ENCODE measurements around the gene DGKZ. TPM values are rescaled to one million over a fixed set of nuclear protein-coding genes. Genes with fewer than 3 reads are reported as not detected.

DGKZ gene
- total and polyA plus RNA-seq, 10 donors = 44.2 to 136 (median 97.9) TPM

- no peak for DNase-seq
- no peak overlapping the region for H3K4me3 ChIP-seq
- no peaks in the 10 kb centered on the region for H3K9me3 ChIP-seq
- 89 to 100% (median 95%) methylated on average over 5 to 38 of the region's 38 CpGs for WGBS, 5 donors
- H3K27me3 ChIP-seq (replicated peaks in 1 of 7) = no peaks in the 10 kb centered on the region
- H3K36me3 ChIP-seq = peaks cover 4 to 85% (median 73%) of the 10 kb centered on the region in 6 donors
- TF ChIP-seq POLR2A (IDR thresholded peaks at IDR 0.05) = no peak
- peak in 1 of 3 donors; percentile 23 for TF ChIP-seq POLR2AphosphoS5 (IDR thresholded peaks at IDR 0.05)
- H3K27ac ChIP-seq = no peak overlapping the region
- H3K4me1 ChIP-seq = peaks cover 0 to 23% (median 17%) of the 10 kb centered on the region in 6 donors
- intact Hi-C loops (cut with DNase I; ENCODE audit: low total_unique reads) = no loop called here
Observed at GRCh38 chr11:46375392-46376101, 28.3 kb downstream of the DGKZ start.

- TF ChIP-seq POLR2A (IDR thresholded peaks at IDR 0.05) (no peak), CTCF (IDR thresholded peaks at IDR 0.05 in 8 of 11, conservative IDR thresholded peaks at IDR 0.05 in 3 of 11) (no peak), POLR2AphosphoS5 (IDR thresholded peaks at IDR 0.05) (no peak)
- Histone ChIP-seq H3K4me1 (peaks cover 0 to 32% (median 21%) of the 10 kb centered on the region in 6 donors), H3K27ac (no peak overlapping the region), H3K9me3 (no peaks in the 10 kb centered on the region), H3K36me3 (peaks cover 4 to 76% (median 64%) of the 10 kb centered on the region in 6 donors), H3K27me3 (replicated peaks in 1 of 7) (peaks cover 0 to 8% (median 0%) of the 10 kb centered on the region in 7 donors), H3K4me3 (no peak overlapping the region)
- 91 to 96% (median 94%) methylated on average over 18 to 19 of the region's 19 CpGs for WGBS, 5 donors
- intact Hi-C loops (cut with DNase I; ENCODE audit: low total_unique reads) = no loop called here
- DNase-seq = peak; percentile 70
Observed at GRCh38 chr11:46376258-46377050, 29.2 kb downstream of the DGKZ start.

- peaks cover 0 to 16% (median 6%) of the 10 kb centered on the region in 7 donors for H3K27me3 ChIP-seq (replicated peaks in 1 of 7)
- DNase-seq = no peak
- no peak overlapping the region for H3K4me3 ChIP-seq
- WGBS, 5 donors = 91 to 99% (median 94%) methylated on average over 11 of the region's 11 CpGs
- TF ChIP-seq POLR2A (IDR thresholded peaks at IDR 0.05) = no peak
- no peak for TF ChIP-seq CTCF (IDR thresholded peaks at IDR 0.05 in 8 of 11, conservative IDR thresholded peaks at IDR 0.05 in 3 of 11)
- TF ChIP-seq POLR2AphosphoS5 (IDR thresholded peaks at IDR 0.05) = no peak
- peaks cover 5 to 40% (median 28%) of the 10 kb centered on the region in 6 donors for H3K4me1 ChIP-seq
- H3K9me3 ChIP-seq = no peaks in the 10 kb centered on the region
- H3K36me3 ChIP-seq = peaks cover 4 to 68% (median 55%) of the 10 kb centered on the region in 6 donors
- no peak overlapping the region for H3K27ac ChIP-seq
- intact Hi-C loops (cut with DNase I; ENCODE audit: low total_unique reads) = no loop called here
Observed at GRCh38 chr11:46377290-46377689, 30.0 kb downstream of the DGKZ start.

GRCh38 chr11:46377831-46378230 is 30.6 kb downstream of the DGKZ start:
- Histone ChIP-seq H3K36me3 (peaks cover 4 to 63% (median 50%) of the 10 kb centered on the region in 6 donors), H3K27me3 (replicated peaks in 1 of 7) (peaks cover 0 to 22% (median 12%) of the 10 kb centered on the region in 7 donors), H3K27ac (no peak overlapping the region), H3K4me3 (no peak overlapping the region), H3K9me3 (no peaks in the 10 kb centered on the region), H3K4me1 (peaks cover 7 to 45% (median 33%) of the 10 kb centered on the region in 6 donors)
- WGBS, 5 donors = 82 to 95% (median 90%) methylated on average over 2 to 5 of the region's 5 CpGs
- TF ChIP-seq POLR2AphosphoS5 (IDR thresholded peaks at IDR 0.05) = no peak
- no peak for TF ChIP-seq CTCF (IDR thresholded peaks at IDR 0.05 in 8 of 11, conservative IDR thresholded peaks at IDR 0.05 in 3 of 11)
- no peak for TF ChIP-seq POLR2A (IDR thresholded peaks at IDR 0.05)
- no peak for DNase-seq
- intact Hi-C loops (cut with DNase I; ENCODE audit: low total_unique reads) = no loop called here
